Lower leg skin (tissue), 3 donors: ENCODE data around the gene SOCS1.

Experiments used
- POLR2A ChIP-seq, 2 donors: fragments of 450-650 bp; IDR thresholded peaks; one replicate each; pipeline ENCODE4 v1.6.1; 2016 to 2017; ENCODE audit warnings: antibody characterized with exemption in 2 of 2, mild to moderate bottlenecking in 1 of 2, moderate library complexity in 1 of 2
- TF ChIP-seq, protein P1 (sequence below), 3 donors: fragments of 450-650 bp; IDR thresholded peaks; one replicate each; pipeline ENCODE4 v1.5.1; 2016; ENCODE audit warnings: antibody characterized with exemption in 3 of 3, mild to moderate bottlenecking in 3 of 3, moderate library complexity in 2 of 3

- TF ChIP-seq, protein P1, sequence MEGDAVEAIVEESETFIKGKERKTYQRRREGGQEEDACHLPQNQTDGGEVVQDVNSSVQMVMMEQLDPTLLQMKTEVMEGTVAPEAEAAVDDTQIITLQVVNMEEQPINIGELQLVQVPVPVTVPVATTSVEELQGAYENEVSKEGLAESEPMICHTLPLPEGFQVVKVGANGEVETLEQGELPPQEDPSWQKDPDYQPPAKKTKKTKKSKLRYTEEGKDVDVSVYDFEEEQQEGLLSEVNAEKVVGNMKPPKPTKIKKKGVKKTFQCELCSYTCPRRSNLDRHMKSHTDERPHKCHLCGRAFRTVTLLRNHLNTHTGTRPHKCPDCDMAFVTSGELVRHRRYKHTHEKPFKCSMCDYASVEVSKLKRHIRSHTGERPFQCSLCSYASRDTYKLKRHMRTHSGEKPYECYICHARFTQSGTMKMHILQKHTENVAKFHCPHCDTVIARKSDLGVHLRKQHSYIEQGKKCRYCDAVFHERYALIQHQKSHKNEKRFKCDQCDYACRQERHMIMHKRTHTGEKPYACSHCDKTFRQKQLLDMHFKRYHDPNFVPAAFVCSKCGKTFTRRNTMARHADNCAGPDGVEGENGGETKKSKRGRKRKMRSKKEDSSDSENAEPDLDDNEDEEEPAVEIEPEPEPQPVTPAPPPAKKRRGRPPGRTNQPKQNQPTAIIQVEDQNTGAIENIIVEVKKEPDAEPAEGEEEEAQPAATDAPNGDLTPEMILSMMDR (IDR thresholded peaks at IDR 0.05) = no peak
- no peak for TF ChIP-seq POLR2A (IDR thresholded peaks at IDR 0.05)
Measured at GRCh38 chr16:11239644-11240632, 16.1 kb downstream of the SOCS1 start.
